Effector memory CD8-positive, alpha-beta T cell (primary cell): ENCODE results near the gene FGF2.
"Not testable (repeated sequence)": the region's sequence is repeated elsewhere in the genome, so short reads cannot be mapped to it uniquely, and the experiment has no call there.

Experiments used
- ATAC-seq: fragments of 150-1000 bp; cut with Tn5 transposase; replicated peaks from 2 replicates; pipeline ENCODE4 v1.10.0; 2021; ENCODE audit warnings: mild to moderate bottlenecking, moderate library complexity
- DNase-seq, 3 experiments: peaks; one replicate each; pipeline ENCODE4 v3.0.0; 2021
- H3K27ac Mint-ChIP-seq, 2 donors: one replicate each; pipeline ENCODE4 v1.8.0; 2022; ENCODE audit warnings: mild to moderate bottlenecking in 2 of 2, mixed read lengths in 2 of 2, moderate library complexity in 2 of 2
- H3K27me3 Mint-ChIP-seq, 2 donors: one replicate each; pipeline ENCODE4 v1.8.0; 2022; ENCODE audit warnings: mixed read lengths in 2 of 2
- H3K36me3 Mint-ChIP-seq: one replicate; pipeline ENCODE4 v1.8.0; 2022; ENCODE audit warnings: mild to moderate bottlenecking, moderate library complexity, mixed read lengths; ENCODE audit not compliant: insufficient read depth
- H3K4me1 Mint-ChIP-seq, 2 donors: one replicate each; pipeline ENCODE4 v1.8.0; 2022; ENCODE audit warnings: low read depth in 2 of 2, mixed read lengths in 2 of 2
- H3K4me3 Mint-ChIP-seq, 2 donors: one replicate each; pipeline ENCODE4 v1.8.0; 2022; ENCODE audit warnings: mild to moderate bottlenecking in 2 of 2, mixed read lengths in 2 of 2, moderate library complexity in 2 of 2
- H3K9me3 Mint-ChIP-seq, 2 donors: one replicate each; pipeline ENCODE4 v1.8.0; 2022; ENCODE audit warnings: mixed read lengths in 2 of 2

FGF2 gene

GRCh38 chr4:122863639-122864038 is 37.0 kb downstream of the FGF2 start:
- peaks cover 30 to 32% of the 10 kb centered on the region in 2 donors for H3K27me3 Mint-ChIP-seq
- no peak overlapping the region for H3K4me3 Mint-ChIP-seq
- H3K36me3 Mint-ChIP-seq = no peaks in the 10 kb centered on the region
- H3K27ac Mint-ChIP-seq = no peak overlapping the region
- peaks cover 0 to 1% of the 10 kb centered on the region in 2 donors for H3K4me1 Mint-ChIP-seq
- ATAC-seq (no peak), DNase-seq (no peak)
- no peaks in the 10 kb centered on the region for H3K9me3 Mint-ChIP-seq

- no peak overlapping the region for H3K4me3 Mint-ChIP-seq
- no peak overlapping the region for H3K27ac Mint-ChIP-seq
- DNase-seq = no peak
- no peaks in the 10 kb centered on the region for H3K9me3 Mint-ChIP-seq
- peaks cover 0 to 9% of the 10 kb centered on the region in 2 donors for H3K4me1 Mint-ChIP-seq
- H3K27me3 Mint-ChIP-seq = peaks cover 40% of the 10 kb centered on the region in 2 donors
- ATAC-seq = no peak
- H3K36me3 Mint-ChIP-seq = no peaks in the 10 kb centered on the region
These were observed 38.8 kb downstream of the FGF2 start for GRCh38 chr4:122865425-122865824.

GRCh38 chr4:122868235-122868634 is 41.6 kb downstream of the FGF2 start:
- not testable (repeated sequence) for ATAC-seq, H3K4me3 Mint-ChIP-seq, H3K4me1 Mint-ChIP-seq, DNase-seq, H3K36me3 Mint-ChIP-seq, H3K27ac Mint-ChIP-seq, H3K9me3 Mint-ChIP-seq
- H3K27me3 Mint-ChIP-seq = peaks cover 48% of the 10 kb centered on the region in 2 donors

GRCh38 chr4:122873146-122873545 is 46.5 kb downstream of the FGF2 start:
- no peak for DNase-seq
- ATAC-seq = no peak
- Mint-ChIP-seq H3K36me3 (no peaks in the 10 kb centered on the region), H3K27me3 (peaks cover 48 to 56% of the 10 kb centered on the region in 2 donors), H3K4me1 (peaks cover 0 to 9% of the 10 kb centered on the region in 2 donors), H3K9me3 (no peaks in the 10 kb centered on the region), H3K4me3 (no peak overlapping the region), H3K27ac (no peak overlapping the region)

GRCh38 chr4:122873821-122874593 is 47.4 kb downstream of the FGF2 start:
- DNase-seq (no peak), ATAC-seq (no peak)
- H3K4me3 Mint-ChIP-seq = no peak overlapping the region
- no peaks in the 10 kb centered on the region for H3K9me3 Mint-ChIP-seq
- peaks cover 0 to 4% of the 10 kb centered on the region in 2 donors for H3K4me1 Mint-ChIP-seq
- no peak overlapping the region for H3K27ac Mint-ChIP-seq
- no peaks in the 10 kb centered on the region for H3K36me3 Mint-ChIP-seq
- H3K27me3 Mint-ChIP-seq = peaks cover 48 to 52% of the 10 kb centered on the region in 2 donors

GRCh38 chr4:122875949-122876348 is 49.3 kb downstream of the FGF2 start:
- DNase-seq (no peak), ATAC-seq (no peak)
- Mint-ChIP-seq H3K27ac (no peak overlapping the region), H3K36me3 (no peaks in the 10 kb centered on the region), H3K27me3 (peaks cover 35 to 37% of the 10 kb centered on the region in 2 donors), H3K9me3 (no peaks in the 10 kb centered on the region), H3K4me1 (no peaks in the 10 kb centered on the region), H3K4me3 (no peak overlapping the region)

GRCh38 chr4:122876456-122876855 is 49.8 kb downstream of the FGF2 start:
- Mint-ChIP-seq H3K27ac (no peak overlapping the region), H3K36me3 (no peaks in the 10 kb centered on the region), H3K27me3 (peaks cover 30 to 32% of the 10 kb centered on the region in 2 donors), H3K4me3 (no peak overlapping the region), H3K4me1 (no peaks in the 10 kb centered on the region), H3K9me3 (no peaks in the 10 kb centered on the region)
- no peak for ATAC-seq
- DNase-seq = no peak

- no peaks in the 10 kb centered on the region for H3K9me3 Mint-ChIP-seq
- no peak overlapping the region for H3K27ac Mint-ChIP-seq
These were observed 52.4 kb downstream of the FGF2 start for GRCh38 chr4:122879001-122879400.

GRCh38 chr4:122882857-122883735 is 56.5 kb downstream of the FGF2 start:
- no peaks in the 10 kb centered on the region for H3K27me3 Mint-ChIP-seq
- H3K36me3 Mint-ChIP-seq = no peaks in the 10 kb centered on the region
- H3K27ac Mint-ChIP-seq = no peak overlapping the region
- no peaks in the 10 kb centered on the region for H3K4me1 Mint-ChIP-seq
- ATAC-seq (no peak), DNase-seq (no peak)
- H3K4me3 Mint-ChIP-seq = no peak overlapping the region
- no peaks in the 10 kb centered on the region for H3K9me3 Mint-ChIP-seq

More at GRCh38 chr4:122879001-122879400, 52.4 kb downstream of the FGF2 start:
- ATAC-seq (no peak), DNase-seq (no peak)
- Mint-ChIP-seq H3K4me3 (no peak overlapping the region), H3K36me3 (no peaks in the 10 kb centered on the region), H3K4me1 (no peaks in the 10 kb centered on the region), H3K27me3 (peaks cover 6 to 9% of the 10 kb centered on the region in 2 donors)

- Mint-ChIP-seq H3K27ac (no peak overlapping the region), H3K27me3 (no peaks in the 10 kb centered on the region), H3K4me1 (no peaks in the 10 kb centered on the region), H3K36me3 (no peaks in the 10 kb centered on the region), H3K9me3 (no peaks in the 10 kb centered on the region), H3K4me3 (no peak overlapping the region)
- DNase-seq (no peak), ATAC-seq (no peak)
These were observed 57.9 kb downstream of the FGF2 start for GRCh38 chr4:122884499-122884898.

GRCh38 chr4:122889726-122890125 is 63.1 kb downstream of the FGF2 start:
- Mint-ChIP-seq H3K36me3 (no peaks in the 10 kb centered on the region), H3K27ac (no peak overlapping the region), H3K9me3 (no peaks in the 10 kb centered on the region), H3K27me3 (no peaks in the 10 kb centered on the region), H3K4me3 (no peak overlapping the region), H3K4me1 (no peaks in the 10 kb centered on the region)
- no peak for DNase-seq
- ATAC-seq = no peak

- no peak for DNase-seq
- Mint-ChIP-seq H3K27me3 (no peaks in the 10 kb centered on the region), H3K27ac (no peak overlapping the region), H3K4me1 (no peaks in the 10 kb centered on the region), H3K9me3 (no peaks in the 10 kb centered on the region), H3K36me3 (no peaks in the 10 kb centered on the region), H3K4me3 (no peak overlapping the region)
- no peak for ATAC-seq
These were observed 63.6 kb downstream of the FGF2 start for GRCh38 chr4:122890147-122890795.

GRCh38 chr4:122894827-122895226 is 68.2 kb downstream of the FGF2 start:
- H3K27ac Mint-ChIP-seq = no peak overlapping the region
- H3K9me3 Mint-ChIP-seq = no peaks in the 10 kb centered on the region
- H3K27me3 Mint-ChIP-seq = no peaks in the 10 kb centered on the region
- H3K36me3 Mint-ChIP-seq = no peaks in the 10 kb centered on the region
- DNase-seq (no peak), ATAC-seq (no peak)
- no peak overlapping the region for H3K4me3 Mint-ChIP-seq
- no peaks in the 10 kb centered on the region for H3K4me1 Mint-ChIP-seq
